Stimulated activated CD4-positive, alpha-beta T cell treated with anti-CD3 and anti-CD28 coated beads, Interleukin-12 subunit alpha, Interleukin-12 subunit beta, amount 100 ng/mL, for 48 hours (primary cell): ENCODE results near the gene CAPN12.
A peak's percentile ranks its signal among the peaks of the same experiment; 100 is the strongest.

Experiments
- DNase-seq, 3 donors: peaks; one replicate each; pipeline ENCODE4 v3.0.0-alpha.2; 2020; ENCODE audit warnings: low read depth in 2 of 3, low spot score in 1 of 3

CAPN12 gene

GRCh38 chr19:38739440-38740256 is 4.6 kb downstream of the CAPN12 start:
- DNase-seq = no peak

- DNase-seq = no peak
Measured at GRCh38 chr19:38737921-38738737, 6.1 kb downstream of the CAPN12 start.

GRCh38 chr19:38737281-38737865 is 6.9 kb downstream of the CAPN12 start:
- no peak for DNase-seq

DNA sequence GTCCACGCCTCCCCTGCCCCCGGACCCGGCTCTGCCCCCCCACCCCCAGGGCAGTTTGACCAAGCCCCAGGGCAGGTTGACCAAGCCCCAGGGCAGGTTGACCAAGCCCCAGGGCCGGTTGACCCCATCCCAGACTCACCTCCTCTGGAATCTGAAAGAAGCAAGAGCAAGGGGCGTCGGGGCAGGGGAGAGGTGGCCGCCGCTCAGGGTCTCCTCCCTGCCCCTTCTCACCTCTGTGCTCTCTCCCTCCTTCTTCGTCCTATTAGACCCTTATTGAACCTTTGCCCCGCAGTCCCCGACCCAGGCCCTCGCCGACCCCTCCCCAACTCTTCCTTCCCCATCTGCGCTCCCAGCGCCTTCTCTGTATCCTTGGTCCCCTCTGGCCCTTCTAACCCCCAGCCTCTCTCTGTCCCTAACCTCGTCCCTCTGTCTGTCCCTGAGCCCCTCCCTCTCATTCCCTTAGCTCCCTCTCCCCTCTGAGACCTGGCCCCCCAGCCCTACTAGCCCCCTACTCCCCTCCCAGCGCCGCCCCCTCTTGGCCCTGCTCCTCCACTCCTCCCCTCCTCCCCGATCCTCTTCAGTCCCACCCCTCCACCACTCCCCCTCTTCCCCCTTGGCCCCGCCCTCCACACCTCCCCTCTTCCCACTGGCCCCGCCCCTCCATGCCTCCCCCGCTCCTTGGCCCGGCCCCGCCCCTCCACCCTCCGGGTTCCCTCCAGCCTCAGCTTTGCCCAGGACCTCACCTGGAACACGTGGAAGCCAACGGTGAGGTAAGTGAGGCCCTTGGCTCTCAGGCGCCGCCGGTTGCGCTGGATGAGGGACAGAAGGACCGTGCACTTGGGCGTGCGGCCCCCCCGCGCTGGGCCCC is 7.6 kb downstream of the CAPN12 start:
- peak; percentile 40 to 59 (median 55) for DNase-seq

DNA sequence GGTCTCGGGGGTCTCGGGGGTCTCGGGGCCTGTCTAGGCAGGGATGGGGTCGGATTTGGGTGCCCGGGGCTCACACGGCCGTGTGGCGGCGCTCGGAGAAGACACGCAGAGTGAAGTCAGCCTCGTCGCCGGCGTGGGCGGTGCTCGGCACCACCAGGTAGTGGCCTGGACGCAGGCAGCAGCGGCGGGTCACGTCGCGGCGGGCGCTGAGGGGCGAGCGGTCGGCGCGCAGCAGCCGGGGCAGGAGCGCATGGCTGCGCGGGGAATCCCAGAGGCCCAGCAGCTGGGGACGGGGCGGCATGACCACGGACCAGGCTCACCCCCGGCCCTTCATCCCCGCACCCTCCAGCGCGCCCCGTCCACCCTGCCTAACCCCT is 8.2 kb downstream of the CAPN12 start:
- peak; percentile 30 to 42 (median 36) for DNase-seq

DNA sequence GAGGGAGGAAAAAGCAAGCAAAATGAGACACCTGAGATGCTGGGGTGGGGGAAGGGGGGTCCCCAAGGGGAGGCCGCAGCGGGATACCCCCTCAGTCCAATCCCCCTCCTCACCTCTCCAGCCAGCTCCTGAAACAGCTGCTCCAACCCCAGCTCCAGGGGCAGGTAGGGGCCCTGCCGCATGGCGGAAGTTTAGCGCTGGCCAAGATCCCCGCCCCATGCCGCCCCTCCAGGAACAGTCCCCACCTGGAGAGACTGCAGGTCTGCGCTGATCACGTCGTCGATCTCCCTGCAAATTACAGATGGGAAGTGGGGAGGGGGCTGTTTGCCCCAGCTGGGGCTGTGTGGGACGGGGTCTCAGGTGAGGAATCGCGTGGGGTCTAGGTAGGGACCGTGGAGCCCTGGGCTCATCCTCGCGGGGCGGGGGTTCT is 9.0 kb downstream of the CAPN12 start:
- DNase-seq = no peak

GRCh38 chr19:38734426-38735256 is 9.6 kb downstream of the CAPN12 start:
- DNase-seq = no peak

DNA sequence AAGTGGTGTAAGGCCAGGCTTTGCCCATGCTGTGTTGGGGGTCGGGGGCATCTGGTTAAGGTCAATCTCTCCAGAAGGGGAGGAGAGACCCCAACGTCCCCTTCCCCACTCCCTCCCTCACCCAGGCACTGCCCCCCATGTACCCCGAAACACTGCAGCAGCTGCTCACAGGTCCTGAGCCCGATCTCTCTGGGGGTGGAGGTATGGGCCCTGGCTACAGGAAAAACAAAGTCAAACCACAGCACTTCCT is 10.2 kb downstream of the CAPN12 start:
- no peak for DNase-seq

GRCh38 chr19:38733493-38734175 is 10.6 kb downstream of the CAPN12 start:
- DNase-seq = no peak

DNA sequence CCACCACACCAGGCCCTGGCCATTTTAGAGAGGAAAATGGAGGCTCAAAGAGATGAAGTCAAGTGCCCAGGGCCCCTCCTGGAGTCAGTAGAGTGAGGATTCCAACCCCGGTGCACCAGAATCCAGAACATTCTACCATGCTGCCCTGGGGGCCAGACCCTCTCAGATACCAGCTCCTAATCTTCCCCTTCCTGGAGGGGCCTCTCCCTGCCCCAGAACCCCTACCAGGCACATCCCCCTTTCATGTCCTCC is 11.1 kb downstream of the CAPN12 start:
- DNase-seq = no peak

- no peak for DNase-seq
Measured at GRCh38 chr19:38731654-38732301, 12.5 kb downstream of the CAPN12 start.

DNA sequence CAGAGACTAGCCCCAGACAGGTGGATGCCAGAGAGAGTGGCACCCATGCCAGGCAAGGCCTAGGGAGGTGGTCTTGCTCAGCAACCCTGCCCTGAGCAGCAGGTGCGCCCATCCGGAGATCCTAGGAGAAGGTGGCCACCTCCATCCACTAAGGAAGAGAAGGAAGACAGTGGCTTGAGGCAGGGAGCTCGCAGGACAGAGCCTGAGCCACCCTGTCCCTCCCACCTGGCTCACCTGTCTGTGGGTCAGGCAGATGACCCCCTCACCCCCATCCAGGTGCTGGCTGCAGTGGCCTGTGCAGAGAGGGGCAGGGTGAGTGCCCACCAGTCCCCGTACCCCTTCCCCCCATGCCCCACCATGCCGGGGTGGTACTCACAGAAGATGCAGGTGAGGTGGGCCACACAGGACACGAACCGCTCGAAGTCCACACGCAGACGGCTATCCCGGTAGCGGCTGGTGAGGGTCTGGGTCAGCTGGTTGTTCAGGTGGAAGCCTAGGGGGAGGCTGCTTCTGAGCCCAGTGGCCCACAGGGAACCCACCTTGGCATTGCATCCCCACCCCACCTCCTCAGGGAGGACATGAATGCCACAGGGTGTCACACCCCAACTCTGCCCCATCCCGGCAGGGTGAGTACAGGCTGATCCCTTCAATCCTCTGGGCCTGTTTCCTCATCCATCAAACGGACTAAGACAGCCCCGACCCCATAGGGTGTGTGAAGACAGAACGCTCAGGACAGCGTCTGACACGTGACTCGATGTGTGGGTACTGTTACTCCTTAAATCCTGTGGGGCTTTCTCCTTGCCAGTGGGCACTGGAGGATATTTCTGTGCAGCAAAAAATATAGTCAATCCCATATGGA is 13.3 kb downstream of the CAPN12 start:
- DNase-seq = no peak

GRCh38 chr19:38730470-38730730 is 13.9 kb downstream of the CAPN12 start:
- DNase-seq = no peak

GRCh38 chr19:38729653-38730469 is 14.4 kb downstream of the CAPN12 start:
- DNase-seq = peak; percentile 66 to 76 (median 74)

DNA sequence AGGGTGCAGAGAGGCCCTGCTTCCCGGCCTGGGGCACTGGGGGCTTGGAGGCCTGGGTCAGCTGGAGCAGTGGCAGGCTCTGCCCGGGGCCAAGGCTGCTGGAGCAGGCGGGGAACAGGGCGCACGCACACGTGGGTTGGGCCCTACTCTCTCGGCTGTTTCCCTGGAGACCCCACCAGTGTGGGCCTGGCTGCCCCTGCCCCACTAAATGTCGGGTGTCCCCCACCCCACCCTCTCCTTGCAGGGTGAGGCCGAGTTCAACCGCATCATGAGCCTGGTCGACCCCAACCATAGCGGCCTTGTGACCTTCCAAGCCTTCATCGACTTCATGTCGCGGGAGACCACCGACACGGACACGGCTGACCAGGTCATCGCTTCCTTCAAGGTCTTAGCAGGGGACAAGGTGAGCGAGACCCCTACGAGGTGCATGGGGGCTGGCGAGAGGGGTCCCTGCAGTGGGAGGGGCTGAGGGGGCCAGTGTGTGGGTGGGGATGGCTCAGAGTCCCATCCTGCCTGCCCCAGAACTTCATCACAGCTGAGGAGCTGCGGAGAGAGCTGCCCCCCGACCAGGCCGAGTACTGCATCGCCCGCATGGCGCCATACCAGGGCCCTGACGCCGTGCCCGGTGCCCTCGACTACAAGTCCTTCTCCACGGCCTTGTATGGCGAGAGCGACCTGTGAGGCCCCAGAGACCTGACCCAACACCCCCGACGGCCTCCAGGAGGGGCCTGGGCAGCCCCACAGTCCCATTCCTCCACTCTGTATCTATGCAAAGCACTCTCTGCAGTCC is 15.3 kb downstream of the CAPN12 start:
- DNase-seq = no peak

DNA sequence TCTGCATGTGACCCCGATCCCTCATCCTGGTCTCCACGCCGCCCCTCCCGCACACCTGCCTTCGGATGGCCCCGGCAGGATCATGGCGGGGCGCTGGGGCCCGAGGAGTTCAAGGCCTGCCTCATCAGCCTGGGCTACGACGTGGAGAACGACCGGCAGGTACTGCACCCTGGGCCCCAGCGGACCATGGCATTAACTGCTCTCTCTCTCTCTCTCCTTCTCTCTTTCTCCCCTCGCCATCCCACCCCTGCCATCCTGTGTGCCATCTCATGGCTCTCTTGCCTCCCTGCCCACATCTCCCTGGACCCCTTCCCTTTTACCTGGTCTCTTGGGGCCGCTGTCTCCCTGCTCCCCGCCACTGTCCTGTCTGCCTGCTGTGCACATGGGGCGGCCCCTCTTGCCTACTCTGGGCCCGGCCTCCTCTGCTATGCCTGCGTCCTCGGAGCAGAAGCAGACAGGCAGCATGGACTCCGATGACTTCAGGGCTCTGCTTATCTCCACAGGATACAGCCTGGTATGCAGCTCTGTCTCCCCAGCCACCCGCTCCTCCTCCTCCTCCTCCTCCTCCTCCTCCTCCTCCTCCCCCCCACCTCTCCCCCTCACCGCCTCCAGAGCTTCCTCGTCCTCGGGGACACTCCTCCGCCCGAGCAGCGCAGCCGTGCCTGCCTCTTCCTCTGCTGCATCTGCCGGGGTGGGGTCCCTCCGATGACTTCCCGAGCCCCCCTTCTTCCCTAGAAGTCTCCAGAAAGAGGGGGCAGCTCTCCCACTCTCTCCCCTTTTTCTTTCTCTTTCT is 16.2 kb downstream of the CAPN12 start:
- no peak for DNase-seq
